ENCODE data around the gene BCL2. TPM values are rescaled to one million over a fixed set of nuclear protein-coding genes. Genes with fewer than 3 reads are reported as not detected.

BCL2 gene
- 10 to 100 TPM; 16.1 to 61.1 (median 36.9) TPM for total RNA-seq

- no peaks in the 10 kb centered on the region for H3K36me3 ChIP-seq
- no peaks in the 10 kb centered on the region for H3K27me3 ChIP-seq
- intact Hi-C loops (cut with DNase I; ENCODE audit: low total_unique reads), result loop anchor here (5.0 to 10.0 kb wide), 3 partner anchors 75 to 292 kb away; no protein-coding TSS in a partner anchor
- DNase-seq, result peak in 1 of 2 donors; percentile 58
- H3K4me1 ChIP-seq, result no peaks in the 10 kb centered on the region
- H3K9me3 ChIP-seq, result no peaks in the 10 kb centered on the region
- peak within 1 kb of the TSS; percentile 89 to 98 for H3K27ac ChIP-seq
- H3K4me3 ChIP-seq, result peak within 1 kb of the TSS; percentile 76 to 90
- TF ChIP-seq CTCF (IDR thresholded peaks at IDR 0.05) (no peak), POLR2A (IDR thresholded peaks at IDR 0.05) (peak; percentile 3 to 34)
These were observed at the start of gene BCL2 for GRCh38 chr18:63319383-63320122. TSS of gene BCL2 (minus strand) at chr18:63319769.

GRCh38 chr18:63368611-63369010, 49.0 kb upstream of the BCL2 start:
- Histone ChIP-seq H3K36me3 (no peaks in the 10 kb centered on the region), H3K27ac (no peak overlapping the region), H3K4me1 (no peaks in the 10 kb centered on the region), H3K4me3 (no peak overlapping the region), H3K27me3 (no peaks in the 10 kb centered on the region), H3K9me3 (no peaks in the 10 kb centered on the region)
- no peak for TF ChIP-seq CTCF (IDR thresholded peaks at IDR 0.05)
- no peak for DNase-seq
- intact Hi-C loops (cut with DNase I; ENCODE audit: low total_unique reads), result no loop called here

- DNase-seq, result peak; percentile 97 to 98
- no peaks in the 10 kb centered on the region for H3K4me1 ChIP-seq
- no peaks in the 10 kb centered on the region for H3K9me3 ChIP-seq
- no peaks in the 10 kb centered on the region for H3K36me3 ChIP-seq
- intact Hi-C loops (cut with DNase I; ENCODE audit: low total_unique reads), result no loop called here
- TF ChIP-seq POLR2A (IDR thresholded peaks at IDR 0.05), result peak; percentile 61 to 89
- peak in 1 of 4 experiments; percentile 23 for TF ChIP-seq CTCF (IDR thresholded peaks at IDR 0.05)
- H3K27me3 ChIP-seq, result no peaks in the 10 kb centered on the region
- H3K27ac ChIP-seq, result peak within 1 kb of the TSS; percentile 93 to 95
- peak within 1 kb of the TSS; percentile 50 to 88 for H3K4me3 ChIP-seq
These were observed 47.7 kb upstream of the BCL2 start, which contains the start of gene KDSR for GRCh38 chr18:63367053-63367953. TSS of gene KDSR (minus strand) at chr18:63367206. CDS start at chr18:63367118, 88 bp downstream.

- peak; percentile 46 to 60 for DNase-seq
- H3K9me3 ChIP-seq, result no peaks in the 10 kb centered on the region
- intact Hi-C loops (cut with DNase I; ENCODE audit: low total_unique reads), result no loop called here
- peak overlapping the region; percentile 50 to 88 for H3K4me3 ChIP-seq
- TF ChIP-seq CTCF (IDR thresholded peaks at IDR 0.05) (no peak), POLR2A (IDR thresholded peaks at IDR 0.05) (no peak)
- no peaks in the 10 kb centered on the region for H3K36me3 ChIP-seq
- no peaks in the 10 kb centered on the region for H3K27me3 ChIP-seq
- H3K4me1 ChIP-seq, result no peaks in the 10 kb centered on the region
- peak overlapping the region; percentile 93 to 95 for H3K27ac ChIP-seq
These were observed 46.9 kb upstream of the BCL2 start for GRCh38 chr18:63366213-63367052.
